HEK293 (cell line): ENCODE results near the gene ADGRD2.
A peak's percentile ranks its signal among the peaks of the same experiment; 100 is the strongest.

Experiments used
- CTCF ChIA-PET: fragments of 350-600 bp; formaldehyde crosslinking; extraction: SDS; loops from one replicate; lab custom pipeline; 2021; ENCODE audit warnings: antibody characterized with exemption; lab: Yijun Ruan, JAX
- POLR2A ChIA-PET: fragments of 300-600 bp; formaldehyde crosslinking; extraction: SDS; loops from one replicate; lab custom pipeline; 2020; ENCODE audit warnings: antibody characterized with exemption, inconsistent platforms; lab: Yijun Ruan, JAX
- H3K27ac ChIP-seq: fragments of 200-500 bp; sonication (Bioruptor generic); 2 replicates; pipeline ENCODE4 v1.5.1; 2014; ENCODE audit warnings: low read depth, low read length, control low read depth, inconsistent platforms; ENCODE audit errors: extremely low read depth
- H3K36me3 ChIP-seq, 2 experiments: fragments of 200-500 bp in 1 of 2; sonication (Bioruptor generic) in 1 of 2; 1 replicate in 1 of 2; 2 replicates in 1 of 2; pipeline ENCODE4 v1.5.1; 2014 to 2017; ENCODE audit warnings: inconsistent platforms in 2 of 2, low read length in 2 of 2; ENCODE audit not compliant: control insufficient read depth in 2 of 2, insufficient read depth in 1 of 2
- H3K4me1 ChIP-seq: fragments of 200-500 bp; sonication (Bioruptor generic); 2 replicates; pipeline ENCODE4 v1.5.1; 2014; ENCODE audit warnings: mild to moderate bottlenecking, low read length, inconsistent platforms; ENCODE audit not compliant: control insufficient read depth, insufficient read depth
- H3K4me3 ChIP-seq: 2 replicates; pipeline ENCODE4 v1.5.1; 2011; ENCODE audit warnings: low read depth, mild to moderate bottlenecking, control low read depth, low read length, moderate library complexity
- H3K9me3 ChIP-seq: fragments of 200-500 bp; sonication (Bioruptor generic); 2 replicates; pipeline ENCODE4 v1.5.1; 2014; ENCODE audit warnings: low read depth, low read length, inconsistent platforms; ENCODE audit not compliant: control insufficient read depth, insufficient read depth
- EGR2 ChIP-seq: fragments of 450-650 bp; formaldehyde crosslinking; IDR thresholded peaks from 2 replicates; pipeline ENCODE4 v1.5.1; 2016; ENCODE audit warnings: low read depth, missing biosample characterization, missing genetic modification characterization
- GLI4 ChIP-seq: fragments of 450-650 bp; formaldehyde crosslinking; IDR thresholded peaks from 2 replicates; pipeline ENCODE4 v1.5.1; 2016; ENCODE audit warnings: missing biosample characterization, missing genetic modification characterization
- RBAK ChIP-seq: fragments of 450-650 bp; formaldehyde crosslinking; IDR thresholded peaks from 2 replicates; pipeline ENCODE4 v1.5.1; 2016; ENCODE audit warnings: missing biosample characterization, missing genetic modification characterization
- REST ChIP-seq: fragments of 450-650 bp; formaldehyde crosslinking; IDR thresholded peaks from 2 replicates; pipeline ENCODE4 v1.5.1; 2016; ENCODE audit warnings: missing biosample characterization, missing genetic modification characterization
- ZBTB1 ChIP-seq: fragments of 450-650 bp; formaldehyde crosslinking; IDR thresholded peaks from 2 replicates; pipeline ENCODE4 v1.5.1; 2016; ENCODE audit warnings: missing biosample characterization, missing genetic modification characterization
- ZNF155 ChIP-seq: fragments of 450-650 bp; formaldehyde crosslinking; IDR thresholded peaks from 2 replicates; pipeline ENCODE4 v1.5.1; 2016; ENCODE audit warnings: missing biosample characterization, missing genetic modification characterization
- ZNF266 ChIP-seq: fragments of 450-650 bp; formaldehyde crosslinking; IDR thresholded peaks from 2 replicates; pipeline ENCODE4 v1.5.1; 2016; ENCODE audit warnings: missing biosample characterization, missing genetic modification characterization, low read depth
- ZNF335 ChIP-seq: fragments of 450-650 bp; formaldehyde crosslinking; conservative IDR thresholded peaks from 2 replicates; pipeline ENCODE4 v1.5.1; 2016; ENCODE audit warnings: missing biosample characterization, missing genetic modification characterization
- ZNF366 ChIP-seq: fragments of 450-650 bp; formaldehyde crosslinking; conservative IDR thresholded peaks from 2 replicates; pipeline ENCODE4 v1.5.1; 2016; ENCODE audit warnings: missing biosample characterization, missing genetic modification characterization
- ZNF48 ChIP-seq: fragments of 450-650 bp; formaldehyde crosslinking; IDR thresholded peaks from 2 replicates; pipeline ENCODE4 v1.5.1; 2016; ENCODE audit warnings: missing biosample characterization, missing genetic modification characterization
- ZNF596 ChIP-seq: fragments of 450-650 bp; IDR thresholded peaks from 2 replicates; pipeline ENCODE4 v1.5.0; 2018; ENCODE audit warnings: missing biosample characterization, mild to moderate bottlenecking, missing genetic modification characterization, moderate library complexity
- ZNF623 ChIP-seq: fragments of 450-650 bp; formaldehyde crosslinking; IDR thresholded peaks from 2 replicates; pipeline ENCODE4 v1.5.1; 2016; ENCODE audit warnings: missing biosample characterization, missing genetic modification characterization
- ZNF645 ChIP-seq: fragments of 450-650 bp; formaldehyde crosslinking; IDR thresholded peaks from 2 replicates; pipeline ENCODE4; 2016; ENCODE audit warnings: missing biosample characterization, missing genetic modification characterization
- ZNF670 ChIP-seq: fragments of 450-650 bp; formaldehyde crosslinking; IDR thresholded peaks from 2 replicates; pipeline ENCODE4 v1.5.1; 2016; ENCODE audit warnings: missing biosample characterization, missing genetic modification characterization, low read depth
- ZNF701 ChIP-seq: fragments of 450-650 bp; formaldehyde crosslinking; IDR thresholded peaks from 2 replicates; pipeline ENCODE4 v1.5.1; 2016; ENCODE audit warnings: missing biosample characterization, missing genetic modification characterization
- TF ChIP-seq, protein P1 (sequence below): fragments of 450-650 bp; formaldehyde crosslinking; IDR thresholded peaks from 2 replicates; pipeline ENCODE4 v1.5.1; 2016; ENCODE audit warnings: missing biosample characterization, missing genetic modification characterization, borderline replicate concordance

The ADGRD2 gene

DNA sequence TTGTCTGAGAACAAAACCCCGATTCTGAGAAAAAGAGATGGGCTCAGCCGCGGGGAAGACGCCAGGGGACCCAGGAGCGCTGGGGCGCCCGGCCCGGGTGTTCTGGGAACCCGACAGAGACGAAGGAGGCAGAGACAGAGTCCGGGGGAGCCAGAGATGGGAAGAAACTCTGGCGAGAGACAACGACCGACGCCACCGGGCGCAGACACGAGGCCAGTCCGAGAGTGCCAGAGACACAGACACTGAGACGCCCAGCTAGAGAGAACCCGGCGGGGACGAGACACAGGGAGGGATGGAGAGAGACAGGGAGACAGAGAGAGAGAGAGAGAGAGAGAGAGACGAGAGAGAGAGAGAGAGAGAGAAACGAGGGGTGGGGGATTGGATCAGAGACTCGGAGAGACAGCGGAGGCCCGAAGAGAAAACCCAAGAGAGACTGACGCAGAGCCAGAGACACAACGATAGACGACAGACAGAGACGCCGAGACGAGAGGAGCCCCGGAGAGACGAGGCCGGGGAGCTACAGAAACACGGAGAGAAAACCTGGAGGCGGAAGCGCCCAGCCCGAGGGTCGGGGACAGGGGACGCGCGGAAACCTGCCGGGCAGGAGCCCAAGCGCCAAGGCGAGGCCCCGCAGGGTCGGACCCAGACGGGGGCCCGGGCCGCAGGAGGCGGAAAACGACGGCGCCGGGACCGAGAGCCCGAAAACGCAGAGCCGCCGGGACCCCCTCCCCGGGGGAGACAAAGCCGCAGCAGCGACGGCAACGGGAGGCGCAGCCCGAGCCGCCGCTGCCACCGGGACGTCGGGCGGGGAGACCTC lies 53.7 kb downstream of the ADGRD2 start:
- Histone ChIP-seq H3K9me3 (no peaks in the 10 kb centered on the region), H3K4me3 (peak overlapping the region; percentile 11), H3K36me3 (no peaks in the 10 kb centered on the region)
- POLR2A ChIA-PET, result no interaction called here
- CTCF ChIA-PET, result interaction anchor here (0.7 kb wide), 1 partner anchor 16 kb away, joined by 3 read pairs; no protein-coding TSS in a partner anchor
- TF ChIP-seq ZNF701 (tag by site-specific recombination) (no peak), ZNF335 (tag by site-specific recombination) (peak; percentile 47), ZNF645 (tag by site-specific recombination) (no peak), ZNF670 (tag by site-specific recombination) (no peak), GLI4 (tag by site-specific recombination) (no peak), ZNF48 (tag by site-specific recombination) (no peak), ZNF366 (tag by site-specific recombination) (0 out of 2 replicates have a peak, but pooled peaks have one; percentile 29), ZNF596 (tag by site-specific recombination) (peak; percentile 94)
- TF ChIP-seq, all 188 proteins: peak for 3
- H3K27ac ChIP-seq, result no peak overlapping the region
- H3K4me1 ChIP-seq, result no peaks in the 10 kb centered on the region

GRCh38 chr9:124504530-124505005 lies 54.3 kb downstream of the ADGRD2 start:
- POLR2A ChIA-PET, result no interaction called here
- TF ChIP-seq EGR2 (tag by site-specific recombination) (no peak), REST (tag by site-specific recombination) (no peak), RBAK (no peak), ZNF623 (tag by site-specific recombination) (no peak), ZNF155 (tag by site-specific recombination) (no peak), ZBTB1 (tag by site-specific recombination) (no peak), ZNF266 (tag by site-specific recombination) (no peak), ZNF48 (tag by site-specific recombination) (no peak)
- TF ChIP-seq, protein P1, sequence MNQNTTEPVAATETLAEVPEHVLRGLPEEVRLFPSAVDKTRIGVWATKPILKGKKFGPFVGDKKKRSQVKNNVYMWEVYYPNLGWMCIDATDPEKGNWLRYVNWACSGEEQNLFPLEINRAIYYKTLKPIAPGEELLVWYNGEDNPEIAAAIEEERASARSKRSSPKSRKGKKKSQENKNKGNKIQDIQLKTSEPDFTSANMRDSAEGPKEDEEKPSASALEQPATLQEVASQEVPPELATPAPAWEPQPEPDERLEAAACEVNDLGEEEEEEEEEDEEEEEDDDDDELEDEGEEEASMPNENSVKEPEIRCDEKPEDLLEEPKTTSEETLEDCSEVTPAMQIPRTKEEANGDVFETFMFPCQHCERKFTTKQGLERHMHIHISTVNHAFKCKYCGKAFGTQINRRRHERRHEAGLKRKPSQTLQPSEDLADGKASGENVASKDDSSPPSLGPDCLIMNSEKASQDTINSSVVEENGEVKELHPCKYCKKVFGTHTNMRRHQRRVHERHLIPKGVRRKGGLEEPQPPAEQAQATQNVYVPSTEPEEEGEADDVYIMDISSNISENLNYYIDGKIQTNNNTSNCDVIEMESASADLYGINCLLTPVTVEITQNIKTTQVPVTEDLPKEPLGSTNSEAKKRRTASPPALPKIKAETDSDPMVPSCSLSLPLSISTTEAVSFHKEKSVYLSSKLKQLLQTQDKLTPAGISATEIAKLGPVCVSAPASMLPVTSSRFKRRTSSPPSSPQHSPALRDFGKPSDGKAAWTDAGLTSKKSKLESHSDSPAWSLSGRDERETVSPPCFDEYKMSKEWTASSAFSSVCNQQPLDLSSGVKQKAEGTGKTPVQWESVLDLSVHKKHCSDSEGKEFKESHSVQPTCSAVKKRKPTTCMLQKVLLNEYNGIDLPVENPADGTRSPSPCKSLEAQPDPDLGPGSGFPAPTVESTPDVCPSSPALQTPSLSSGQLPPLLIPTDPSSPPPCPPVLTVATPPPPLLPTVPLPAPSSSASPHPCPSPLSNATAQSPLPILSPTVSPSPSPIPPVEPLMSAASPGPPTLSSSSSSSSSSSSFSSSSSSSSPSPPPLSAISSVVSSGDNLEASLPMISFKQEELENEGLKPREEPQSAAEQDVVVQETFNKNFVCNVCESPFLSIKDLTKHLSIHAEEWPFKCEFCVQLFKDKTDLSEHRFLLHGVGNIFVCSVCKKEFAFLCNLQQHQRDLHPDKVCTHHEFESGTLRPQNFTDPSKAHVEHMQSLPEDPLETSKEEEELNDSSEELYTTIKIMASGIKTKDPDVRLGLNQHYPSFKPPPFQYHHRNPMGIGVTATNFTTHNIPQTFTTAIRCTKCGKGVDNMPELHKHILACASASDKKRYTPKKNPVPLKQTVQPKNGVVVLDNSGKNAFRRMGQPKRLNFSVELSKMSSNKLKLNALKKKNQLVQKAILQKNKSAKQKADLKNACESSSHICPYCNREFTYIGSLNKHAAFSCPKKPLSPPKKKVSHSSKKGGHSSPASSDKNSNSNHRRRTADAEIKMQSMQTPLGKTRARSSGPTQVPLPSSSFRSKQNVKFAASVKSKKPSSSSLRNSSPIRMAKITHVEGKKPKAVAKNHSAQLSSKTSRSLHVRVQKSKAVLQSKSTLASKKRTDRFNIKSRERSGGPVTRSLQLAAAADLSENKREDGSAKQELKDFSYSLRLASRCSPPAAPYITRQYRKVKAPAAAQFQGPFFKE (tag by site-specific recombination), result no peak
- H3K9me3 ChIP-seq, result no peaks in the 10 kb centered on the region
- no peak overlapping the region for H3K27ac ChIP-seq
- CTCF ChIA-PET, result interaction anchor here (0.9 kb wide), 1 partner anchor 85 kb away, joined by 3 read pairs; no protein-coding TSS in a partner anchor
- H3K4me1 ChIP-seq, result no peaks in the 10 kb centered on the region
- peak overlapping the region; percentile 11 for H3K4me3 ChIP-seq
- H3K36me3 ChIP-seq, result no peaks in the 10 kb centered on the region
